ENCODE measurements around the gene SDCCAG8.

GRCh38 chr1:243367314-243367713, 111.5 kb downstream of the SDCCAG8 start:
- TF ChIP-seq CTCF (IDR thresholded peaks at IDR 0.05; ENCODE audit: low read depth, low read length) (no peak), POLR2A (IDR thresholded peaks at IDR 0.05; ENCODE audit: extremely low read depth, insufficient read length) (no peak)
